GM12878 (cell line): ENCODE results near the gene DMPK. TPM values are rescaled to one million over a fixed set of nuclear protein-coding genes. Genes with fewer than 3 reads are reported as not detected.

Experiments used
- ATAC-seq: fragments of 200-7000 bp; cut with Tn5 transposase; 3 replicates; pipeline ENCODE4 v1.9.1; 2020; ENCODE audit warnings: mild to moderate bottlenecking, moderate library complexity
- BruUV-seq: library from RNA; stranded (reverse); fragments of 400-500 nt; replicated peaks from 2 replicates; lab custom pipeline; 2021; lab: Mats Ljungman, UMichigan
- CTCF ChIA-PET: fragments of 300-600 bp; sonication (Branson Sonifier 250); formaldehyde crosslinking; extraction: SDS; loops from one replicate; lab custom pipeline; 2021; ENCODE audit warnings: inconsistent platforms; lab: Yijun Ruan, JAX
- POLR2A ChIA-PET: fragments of 350-600 bp; formaldehyde crosslinking; extraction: SDS; loops from one replicate; lab custom pipeline; 2021; ENCODE audit warnings: inconsistent platforms; lab: Charles Lee
- RAD21 ChIA-PET: fragments of 300-600 bp; sonication (Branson Sonifier 250); formaldehyde crosslinking; loops from one replicate; lab custom pipeline; 2023; ENCODE audit warnings: antibody characterized with exemption; ENCODE audit not compliant: unreplicated experiment; lab: Charles Lee
- SMC1A ChIA-PET: fragments of 300-600 bp; sonication (Branson Sonifier 250); formaldehyde crosslinking; loops from one replicate; lab custom pipeline; 2023; ENCODE audit not compliant: unreplicated experiment, uncharacterized antibody; lab: Charles Lee
- DNase-seq: peaks from one replicate; pipeline ENCODE4 v3.0.0-alpha.2; 2011; ENCODE audit warnings: low read depth, low spot score
- FAIRE-seq: peaks from 3 replicates; lab custom pipeline; 2011; peaks lifted over from hg19 to GRCh38; lab: Jason Lieb, UNC
- H2AFZ ChIP-seq: 2 replicates; pipeline ENCODE4 v1.6.0; 2011; ENCODE audit warnings: low read depth, low read length, control low read depth; ENCODE audit not compliant: control insufficient read depth
- H3K27ac ChIP-seq: 2 replicates; pipeline ENCODE4 v1.5.1; 2011; ENCODE audit warnings: control low read depth; ENCODE audit not compliant: control insufficient read depth, insufficient read depth
- H3K27me3 ChIP-seq, 2 experiments: replicated peaks in 1 of 2; 2 replicates each; pipeline versions ENCODE4 v1.6.0 to v1.6.1; 2011; ENCODE audit warnings: low read length in 1 of 2; ENCODE audit not compliant: control insufficient read depth in 2 of 2, insufficient read depth in 2 of 2
- H3K36me3 ChIP-seq, 2 experiments: 2 replicates each; pipeline ENCODE4 v1.5.1; 2011; ENCODE audit warnings: low read length in 1 of 2; ENCODE audit not compliant: control insufficient read depth in 2 of 2, insufficient read depth in 2 of 2
- H3K4me1 ChIP-seq: 2 replicates; pipeline ENCODE4 v1.6.1; 2011; ENCODE audit warnings: mild to moderate bottlenecking, low read length, moderate library complexity, mixed read lengths; ENCODE audit not compliant: control insufficient read depth, insufficient read depth
- H3K4me2 ChIP-seq: 2 replicates; pipeline ENCODE4 v1.6.0; 2011; ENCODE audit warnings: control low read depth; ENCODE audit not compliant: control insufficient read depth, insufficient read depth
- H3K4me3 ChIP-seq: fragments of 200-600 bp; sonication (generic); 2 replicates; pipeline ENCODE4 v1.5.1; 2016
- H3K79me2 ChIP-seq: 2 replicates; pipeline ENCODE4 v1.6.0; 2011; ENCODE audit warnings: low read length; ENCODE audit not compliant: control insufficient read depth, insufficient read depth
- H3K9ac ChIP-seq: 2 replicates; pipeline ENCODE4 v1.8.0; 2011; ENCODE audit warnings: low read length, control low read depth, mixed read lengths; ENCODE audit not compliant: control insufficient read depth, insufficient read depth
- H3K9me3 ChIP-seq: replicated peaks from 3 replicates; pipeline ENCODE4 v1.5.1; 2011; ENCODE audit warnings: mild to moderate bottlenecking, low read length; ENCODE audit not compliant: control insufficient read depth, insufficient read depth
- H4K20me1 ChIP-seq: 2 replicates; pipeline ENCODE4 v1.6.0; 2011; ENCODE audit not compliant: control insufficient read depth, insufficient read depth
- ATF2 ChIP-seq: IDR thresholded peaks from 2 replicates; pipeline ENCODE4 v1.6.1; 2012; ENCODE audit warnings: low read length, inconsistent platforms
- CBX5 ChIP-seq: sonication (generic); IDR thresholded peaks from 2 replicates; pipeline ENCODE4 v1.6.1; 2016; ENCODE audit warnings: low read depth, moderate library complexity, mild to moderate bottlenecking, inconsistent platforms
- ELK1 ChIP-seq: IDR thresholded peaks from 2 replicates; pipeline ENCODE4 v1.6.1; 2012; ENCODE audit warnings: low read depth, low read length, improper control_type of control experiment
- FOS ChIP-seq: IDR thresholded peaks from 3 replicates; pipeline ENCODE4 v1.6.1; 2011; ENCODE audit warnings: borderline replicate concordance; ENCODE audit not compliant: insufficient read length; ENCODE audit errors: extremely low read depth
- IKZF1 ChIP-seq: fragments of 450-650 bp; conservative IDR thresholded peaks from 2 replicates; pipeline ENCODE4 v1.6.1; 2017; ENCODE audit warnings: antibody characterized with exemption, mild to moderate bottlenecking
- PKNOX1 ChIP-seq: fragments of 450-650 bp; IDR thresholded peaks from 2 replicates; pipeline ENCODE4 v1.6.1; 2016; ENCODE audit warnings: mild to moderate bottlenecking
- PRDM15 ChIP-seq: fragments of 450-650 bp; formaldehyde crosslinking; IDR thresholded peaks from 2 replicates; pipeline ENCODE4 v1.4.0; 2020; ENCODE audit warnings: mild to moderate bottlenecking, moderate library complexity
- RAD21 ChIP-seq: IDR thresholded peaks from 2 replicates; pipeline ENCODE4 v1.6.1; 2011; ENCODE audit warnings: mild to moderate bottlenecking, low read depth, low read length, moderate library complexity; ENCODE audit not compliant: insufficient read depth
- REST ChIP-seq: IDR thresholded peaks from 2 replicates; pipeline ENCODE4 v1.6.1; 2012; ENCODE audit warnings: mild to moderate bottlenecking, low read depth, low read length
- SMARCA5 ChIP-seq: fragments of 450-650 bp; IDR thresholded peaks from 2 replicates; pipeline ENCODE4 v1.6.1; 2017; ENCODE audit warnings: mild to moderate bottlenecking
- TCF7 ChIP-seq: IDR thresholded peaks from 2 replicates; pipeline ENCODE4 v1.6.1; 2014; ENCODE audit warnings: antibody characterized with exemption, borderline replicate concordance
- ZNF384 ChIP-seq: IDR thresholded peaks from 2 replicates; pipeline ENCODE4 v1.6.1; 2012; ENCODE audit warnings: low read depth, mild to moderate bottlenecking, low read length, improper control_type of control experiment, borderline replicate concordance
- WGBS: methylation state at CpG from one replicate; pipeline ENCODE4 v1.1.6; 2016; ENCODE audit warnings: low lambda C conversion rate; ENCODE audit not compliant: insufficient replicate concordance, insufficient coverage; ENCODE audit errors: missing lambda C conversion rate; 5-methylcytosine and 5-hydroxymethylcytosine counted together
- in situ Hi-C: fragments of 300-500 bp; cut with MboI; formaldehyde crosslinking; loops from 9 replicates; pipeline ENCODE4 v1.14.3; 2018; ENCODE audit warnings: mixed read lengths
- intact Hi-C: fragments of 100-400 bp; cut with micrococcal nuclease; formaldehyde crosslinking; loops from one replicate; pipeline ENCODE4 v1.14.2; 2022; ENCODE audit not compliant: unreplicated experiment
- polyA plus RNA-seq, 11 experiments: library from polyadenylated mRNA; depleted of rRNA in 4 of 11; unstranded in 6 of 11; stranded (reverse) in 5 of 11; fragments of >200 nt; fragmentation: Nextera tagmentation in 4 of 11; fragmentation: Illumina TruSeq in 1 of 11; extraction: Ambion mirVana in 4 of 11; extraction: Trizol in 1 of 11; gene quantifications; 1 replicate in 1 of 11; 2 replicates in 10 of 11; pipeline versions ENCODE4 v1.2.1 to v1.2.3, GENCODE V29; 2011 to 2016; ENCODE audit warnings: inconsistent platforms in 2 of 11, missing spikeins in 2 of 11, low read depth in 1 of 11
- total RNA-seq, 4 experiments: library from RNA; depleted of rRNA in 3 of 4; stranded (reverse); fragments of >200 nt in 3 of 4; fragmentation: Illumina TruSeq in 1 of 4; extraction: Trizol in 1 of 4; gene quantifications; 2 replicates each; pipeline versions ENCODE4 v1.2.1 to v1.2.3, GENCODE V29; 2013 to 2021

DMPK gene
- total and polyA plus RNA-seq, 10 of the 15 experiments (the other 5 are each of a cell fraction or from before 2014, with no cell fraction given), result 0.60 to 33.6 (median 5.2) TPM

GRCh38 chr19:45758921-45759320 is 23.4 kb downstream of the DMPK start (continued):
- TF ChIP-seq PRDM15 (CRISPR knock-in tag), result no peak
- no peak for TF ChIP-seq SMARCA5
- TF ChIP-seq ZNF384, result no peak
- no peak for TF ChIP-seq ATF2
- TF ChIP-seq IKZF1, result no peak
- no peak for TF ChIP-seq RAD21
- no peak for TF ChIP-seq FOS

- H3K27ac ChIP-seq, result no peak overlapping the region
- ChIA-PET RAD21 (interaction anchor here (1.2 kb wide), 1 partner anchor 12 kb away, joined by 3 read pairs; the partner anchor contains the start of gene SIX5), POLR2A (no interaction called here), SMC1A (no interaction called here), CTCF (interaction anchor here (1.0 to 1.1 kb wide), 3 partner anchors 13 to 42 kb away, joined by 3 to 4 read pairs (median 3); no protein-coding TSS in a partner anchor)
- no peak overlapping the region for H3K4me2 ChIP-seq
- H3K4me1 ChIP-seq, result no peaks in the 10 kb centered on the region
- DNase-seq, result no peak
- in situ Hi-C loops (no loop called here), intact Hi-C loops (no loop called here)
- no peaks in the 10 kb centered on the region for H3K79me2 ChIP-seq
- no peak overlapping the region for H3K9ac ChIP-seq
- H2AFZ ChIP-seq, result no peak overlapping the region
- ATAC-seq, result no peak
- no peaks in the 10 kb centered on the region for H3K9me3 ChIP-seq
- H4K20me1 ChIP-seq, result no peaks in the 10 kb centered on the region
- 51% methylated on average over 9 of the region's 9 CpGs for WGBS
- no TSS peak for BruUV-seq
- no peaks in the 10 kb centered on the region for H3K27me3 ChIP-seq
- FAIRE-seq, result no peak
- no peaks in the 10 kb centered on the region for H3K36me3 ChIP-seq
- no peak overlapping the region for H3K4me3 ChIP-seq
- no peak for TF ChIP-seq TCF7
- TF ChIP-seq REST, result no peak
- no peak for TF ChIP-seq CBX5
- TF ChIP-seq ELK1, result no peak
- no peak for TF ChIP-seq PKNOX1
Measured at GRCh38 chr19:45757695-45758094, 24.6 kb downstream of the DMPK start.
